ENCODE measurements around the gene HSP90AA1. TPM values are rescaled to one million over a fixed set of nuclear protein-coding genes. Genes with fewer than 3 reads are reported as not detected.

Gene HSP90AA1
- total RNA-seq, 2 experiments from 2014 or later, result 1,101 to 1,115 TPM

DNA sequence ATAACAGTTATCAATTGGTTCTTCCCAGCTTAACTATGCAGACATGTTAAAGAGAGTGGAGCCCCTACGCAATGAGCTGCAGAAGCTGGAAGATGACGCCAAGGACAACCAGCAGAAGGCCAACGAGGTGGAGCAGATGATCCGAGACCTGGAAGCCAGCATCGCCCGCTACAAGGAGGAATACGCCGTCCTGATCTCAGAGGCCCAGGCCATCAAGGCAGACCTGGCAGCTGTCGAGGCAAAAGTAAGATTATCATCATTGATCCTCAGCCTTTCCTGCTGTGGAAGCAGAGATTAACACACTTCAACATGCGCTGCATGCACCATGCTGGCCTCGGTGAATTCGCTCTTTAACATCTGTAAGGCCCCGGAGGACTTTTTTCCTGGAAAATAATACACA, 53.6 kb downstream of the HSP90AA1 start:
- H3K27me3 Mint-ChIP-seq, result no peaks in the 10 kb centered on the region
- ATAC-seq (no peak), DNase-seq (no peak)
- no peak overlapping the region for H3K27ac Mint-ChIP-seq
- TF ChIP-seq, protein P1, sequence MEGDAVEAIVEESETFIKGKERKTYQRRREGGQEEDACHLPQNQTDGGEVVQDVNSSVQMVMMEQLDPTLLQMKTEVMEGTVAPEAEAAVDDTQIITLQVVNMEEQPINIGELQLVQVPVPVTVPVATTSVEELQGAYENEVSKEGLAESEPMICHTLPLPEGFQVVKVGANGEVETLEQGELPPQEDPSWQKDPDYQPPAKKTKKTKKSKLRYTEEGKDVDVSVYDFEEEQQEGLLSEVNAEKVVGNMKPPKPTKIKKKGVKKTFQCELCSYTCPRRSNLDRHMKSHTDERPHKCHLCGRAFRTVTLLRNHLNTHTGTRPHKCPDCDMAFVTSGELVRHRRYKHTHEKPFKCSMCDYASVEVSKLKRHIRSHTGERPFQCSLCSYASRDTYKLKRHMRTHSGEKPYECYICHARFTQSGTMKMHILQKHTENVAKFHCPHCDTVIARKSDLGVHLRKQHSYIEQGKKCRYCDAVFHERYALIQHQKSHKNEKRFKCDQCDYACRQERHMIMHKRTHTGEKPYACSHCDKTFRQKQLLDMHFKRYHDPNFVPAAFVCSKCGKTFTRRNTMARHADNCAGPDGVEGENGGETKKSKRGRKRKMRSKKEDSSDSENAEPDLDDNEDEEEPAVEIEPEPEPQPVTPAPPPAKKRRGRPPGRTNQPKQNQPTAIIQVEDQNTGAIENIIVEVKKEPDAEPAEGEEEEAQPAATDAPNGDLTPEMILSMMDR (IDR thresholded peaks at IDR 0.05), result no peak
- H3K9me3 Mint-ChIP-seq, result no peaks in the 10 kb centered on the region
- POLR2A ChIA-PET, result interaction anchor here (1.2 kb wide), 1 partner anchor 50 kb away, joined by 3 read pairs; no protein-coding TSS in a partner anchor
- no peak overlapping the region for H3K4me3 Mint-ChIP-seq
- H3K4me1 Mint-ChIP-seq (ENCODE audit: low read depth), result no peaks in the 10 kb centered on the region
- CTCF ChIA-PET, result interaction anchor here (1.5 kb wide), 1 partner anchor 11 kb away, joined by 5 read pairs; no protein-coding TSS in a partner anchor
- H3K36me3 Mint-ChIP-seq (ENCODE audit: low read depth), result peaks cover 52% of the 10 kb centered on the region
- intact Hi-C loops (cut with micrococcal nuclease), result no loop called here

Other genes starting within 250 kb of the HSP90AA1 start
- gene DYNC1H1, start 122.5 kb downstream of the HSP90AA1 start, total RNA-seq, result 100 to 1,000 TPM; 291 to 301 TPM
- 10 to 100 TPM; 18.5 to 21.6 TPM for gene WDR20, start 52.9 kb upstream of the HSP90AA1 start, total RNA-seq
- gene MOK, start 218.1 kb upstream of the HSP90AA1 start, total RNA-seq, result 1 to 10 TPM; 6.2 to 6.6 TPM
- gene ZNF839, start 232.7 kb upstream of the HSP90AA1 start, total RNA-seq, result 10 to 100 TPM; 16.7 to 18.6 TPM

Measured in activated CD8-positive, alpha-beta T cell treated with anti-CD3 and anti-CD28 coated beads for 36 hours (primary cell).